HepG2 (cell line): ENCODE measurements around the gene MEMO1. TPM values are rescaled to one million over a fixed set of nuclear protein-coding genes. Genes with fewer than 3 reads are reported as not detected.

Experiments
- ELF1 ChIP-seq: sonication (generic); formaldehyde crosslinking; IDR thresholded peaks from 2 replicates; pipeline ENCODE4 v1.4.0; 2020; ENCODE audit warnings: missing genetic modification reagents
- ERF ChIP-seq: IDR thresholded peaks from 2 replicates; pipeline ENCODE4 v1.6.1; 2018; ENCODE audit warnings: missing biosample characterization, missing genetic modification reagents
- FOXP1 ChIP-seq, 2 experiments: fragments of 450-650 bp in 1 of 2; IDR thresholded peaks; 2 replicates each; pipeline ENCODE4 v1.6.1; 2017 to 2018; ENCODE audit warnings: antibody characterized with exemption in 1 of 2
- GABPA ChIP-seq, 2 experiments: IDR thresholded peaks; 2 replicates each; pipeline ENCODE4 v1.6.1; 2011 to 2016; ENCODE audit warnings: low read depth in 2 of 2, low read length in 1 of 2, missing biosample characterization in 1 of 2, missing genetic modification characterization in 1 of 2
- JUN ChIP-seq: sonication (generic); formaldehyde crosslinking; IDR thresholded peaks from 2 replicates; pipeline ENCODE4 v1.4.0; 2020; ENCODE audit warnings: mild to moderate bottlenecking, missing genetic modification reagents
- KLF16 ChIP-seq, 2 experiments: sonication (generic) in 1 of 2; formaldehyde crosslinking in 1 of 2; IDR thresholded peaks; 2 replicates each; pipeline versions ENCODE4 v1.6.1 to v1.8.0; 2016 to 2023; ENCODE audit warnings: missing genetic modification reagents in 2 of 2, missing compliant biosample characterization in 1 of 2
- MBNL3 ChIP-seq: fragments of 250-450 bp; sonication (Bioruptor Pico); conservative IDR thresholded peaks from 2 replicates; pipeline ENCODE4 v1.8.0; 2022; ENCODE audit warnings: mild to moderate bottlenecking, inconsistent platforms
- SYNCRIP ChIP-seq: fragments of 200-400 bp; formaldehyde crosslinking; IDR thresholded peaks from 2 replicates; pipeline ENCODE4 v1.6.1; 2018; ENCODE audit warnings: mild to moderate bottlenecking, low read depth, low read length; ENCODE audit not compliant: insufficient read depth
- TCF12 ChIP-seq, 2 experiments: fragments of 450-650 bp in 1 of 2; sonication (generic) in 1 of 2; formaldehyde crosslinking in 1 of 2; IDR thresholded peaks; 2 replicates each; pipeline versions ENCODE4 v1.6.1 to v1.8.0; 2017 to 2022; ENCODE audit warnings: antibody characterized with exemption in 1 of 2, mild to moderate bottlenecking in 1 of 2, missing genetic modification reagents in 1 of 2, moderate library complexity in 1 of 2
- WIZ ChIP-seq: sonication (generic); formaldehyde crosslinking; IDR thresholded peaks from 2 replicates; pipeline ENCODE4 v1.5.1; 2020; ENCODE audit warnings: mild to moderate bottlenecking, missing genetic modification reagents
- ZNF292 ChIP-seq: sonication (generic); formaldehyde crosslinking; IDR thresholded peaks from 2 replicates; pipeline ENCODE4 v1.8.1; 2022; ENCODE audit warnings: mild to moderate bottlenecking, low read depth, missing genetic modification reagents, borderline replicate concordance
- ZNF337 ChIP-seq: sonication (generic); formaldehyde crosslinking; IDR thresholded peaks from 2 replicates; pipeline ENCODE4 v1.5.1; 2020; ENCODE audit warnings: missing genetic modification reagents, low read depth, mild to moderate bottlenecking, borderline replicate concordance
- ZNF430 ChIP-seq: sonication (generic); formaldehyde crosslinking; IDR thresholded peaks from 2 replicates; pipeline ENCODE4 v1.9.0; 2021; ENCODE audit warnings: mild to moderate bottlenecking, missing genetic modification reagents
- ZNF577 ChIP-seq: sonication (generic); formaldehyde crosslinking; IDR thresholded peaks from 2 replicates; pipeline ENCODE4 v1.4.0; 2020; ENCODE audit warnings: mild to moderate bottlenecking, low read depth, missing genetic modification reagents, borderline replicate concordance
- ZSCAN21 ChIP-seq: sonication (generic); formaldehyde crosslinking; IDR thresholded peaks from 2 replicates; pipeline ENCODE4 v1.8.0; 2022; ENCODE audit warnings: mild to moderate bottlenecking, missing genetic modification reagents, moderate library complexity, borderline replicate concordance
- polyA plus RNA-seq, 8 experiments: library from polyadenylated mRNA; depleted of rRNA in 3 of 8; stranded (reverse) in 7 of 8; unstranded in 1 of 8; fragments of >200 nt; fragmentation: Illumina TruSeq in 4 of 8; extraction: Trizol in 4 of 8; gene quantifications; 2 replicates each; pipeline versions ENCODE4 v1.2.1 to v1.2.3, GENCODE V29; 2011 to 2016; ENCODE audit warnings: low read depth in 4 of 8, missing spikeins in 1 of 8, mixed read lengths in 1 of 8; ENCODE audit not compliant: insufficient read depth in 1 of 8
- total RNA-seq, 5 experiments: library from RNA; depleted of rRNA; stranded (reverse); fragments of >200 nt; fragmentation: Illumina TruSeq; extraction: Trizol; gene quantifications; 2 replicates each; pipeline ENCODE4 v1.2.3, GENCODE V29; 2016; ENCODE audit warnings: low read depth in 1 of 5
- TF ChIP-seq, protein P1 (sequence below): sonication (generic); formaldehyde crosslinking; IDR thresholded peaks from 2 replicates; pipeline ENCODE4 v1.4.0; 2020; ENCODE audit warnings: mild to moderate bottlenecking, missing genetic modification reagents
- TF ChIP-seq, protein P2 (sequence below): sonication (generic); formaldehyde crosslinking; IDR thresholded peaks from 2 replicates; pipeline ENCODE4 v1.5.0; 2020; ENCODE audit warnings: missing genetic modification reagents, mild to moderate bottlenecking, borderline replicate concordance
- TF ChIP-seq, protein P3 (sequence below): sonication (generic); formaldehyde crosslinking; IDR thresholded peaks from 2 replicates; pipeline ENCODE4 v1.4.0; 2020; ENCODE audit warnings: mild to moderate bottlenecking, low read depth, missing genetic modification reagents
- TF ChIP-seq, protein P4 (sequence below): sonication (generic); formaldehyde crosslinking; IDR thresholded peaks from 2 replicates; pipeline ENCODE4 v1.8.0; 2023; ENCODE audit warnings: mild to moderate bottlenecking, missing genetic modification reagents
- TF ChIP-seq, protein P5 (sequence below): sonication (generic); formaldehyde crosslinking; IDR thresholded peaks from 2 replicates; pipeline ENCODE4 v1.5.1; 2020; ENCODE audit warnings: mild to moderate bottlenecking, missing genetic modification reagents

Gene MEMO1
- total and polyA plus RNA-seq, 2 of the 13 experiments (the other 11 are each of a cell fraction or from before 2014, with no cell fraction given), result 69.8 to 81.6 TPM

DNA sequence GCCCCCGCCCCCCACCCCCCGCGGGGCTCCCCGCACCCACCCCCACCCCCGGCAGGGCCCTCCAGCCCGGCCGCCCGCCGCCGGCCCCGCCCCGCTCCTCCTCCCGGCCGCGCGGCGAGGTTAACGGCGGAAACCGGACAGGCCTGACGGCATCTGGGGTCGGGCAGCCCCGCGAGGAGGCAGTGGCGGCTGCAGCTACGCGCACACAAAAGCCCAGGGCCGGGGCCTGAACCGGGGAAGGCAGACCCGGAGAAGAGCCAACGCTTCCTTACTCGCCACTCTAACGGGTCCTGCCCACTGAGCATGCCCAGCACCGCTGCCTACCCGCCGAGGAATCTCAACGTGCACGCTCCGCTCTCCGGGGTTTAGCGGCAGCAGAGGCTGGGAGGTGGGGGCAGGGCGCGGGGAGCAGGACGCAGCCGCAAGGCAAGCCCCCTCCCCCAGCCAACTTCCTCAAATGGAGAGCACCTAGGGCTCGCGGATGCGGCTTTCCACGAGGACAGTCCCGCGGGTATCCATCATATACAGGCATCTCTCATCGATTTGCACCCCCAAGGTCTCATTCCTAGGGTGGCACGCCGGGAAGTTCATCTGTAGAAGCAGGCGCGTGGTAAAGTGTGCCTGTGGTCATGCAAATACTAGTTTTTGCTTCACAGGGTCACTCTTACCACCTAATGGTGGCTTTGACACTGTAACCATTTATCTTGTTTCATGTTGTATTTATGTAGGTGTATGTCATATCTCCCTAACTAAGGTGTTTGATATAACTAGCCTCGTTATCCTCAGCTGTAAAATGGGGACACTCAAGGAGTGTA is at the start of gene MEMO1 (continued):
- TF ChIP-seq ZNF430 (CRISPR knock-in tag), result peak; percentile 94
- TF ChIP-seq WIZ (CRISPR knock-in tag), result no peak
- TF ChIP-seq, protein P1, sequence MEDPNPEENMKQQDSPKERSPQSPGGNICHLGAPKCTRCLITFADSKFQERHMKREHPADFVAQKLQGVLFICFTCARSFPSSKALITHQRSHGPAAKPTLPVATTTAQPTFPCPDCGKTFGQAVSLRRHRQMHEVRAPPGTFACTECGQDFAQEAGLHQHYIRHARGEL, result no peak
- TF ChIP-seq MBNL3, result no peak
- no peak for TF ChIP-seq TCF12 (IDR thresholded peaks at IDR 0.05)
- peak; percentile 82; the same call in 1 of the 2 replicates for TF ChIP-seq TCF12 (CRISPR knock-in tag; IDR thresholded peaks at IDR 0.05)
- TF ChIP-seq ERF (CRISPR knock-in tag), result peak; percentile 95
- no peak for TF ChIP-seq GABPA (IDR thresholded peaks at IDR 0.05; ENCODE audit: low read depth, low read length)
- TF ChIP-seq GABPA (CRISPR knock-in tag; IDR thresholded peaks at IDR 0.05; ENCODE audit: low read depth), result peak; percentile 77
- TF ChIP-seq ELF1 (CRISPR knock-in tag), result peak; percentile 87
- TF ChIP-seq FOXP1 (IDR thresholded peaks at IDR 0.05), result no peak
- TF ChIP-seq FOXP1 (CRISPR knock-in tag; IDR thresholded peaks at IDR 0.05), result 0 out of 2 replicates have a peak, but pooled peaks have one; percentile 47
- TF ChIP-seq, protein P2, sequence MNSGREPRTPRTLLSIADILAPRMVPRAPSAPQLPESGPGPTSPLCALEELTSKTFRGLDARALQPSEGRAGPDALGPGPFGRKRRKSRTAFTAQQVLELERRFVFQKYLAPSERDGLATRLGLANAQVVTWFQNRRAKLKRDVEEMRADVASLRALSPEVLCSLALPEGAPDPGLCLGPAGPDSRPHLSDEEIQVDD (CRISPR knock-in tag), result peak; percentile 69; the same call in 1 of the 2 replicates
- TF ChIP-seq, protein P3, sequence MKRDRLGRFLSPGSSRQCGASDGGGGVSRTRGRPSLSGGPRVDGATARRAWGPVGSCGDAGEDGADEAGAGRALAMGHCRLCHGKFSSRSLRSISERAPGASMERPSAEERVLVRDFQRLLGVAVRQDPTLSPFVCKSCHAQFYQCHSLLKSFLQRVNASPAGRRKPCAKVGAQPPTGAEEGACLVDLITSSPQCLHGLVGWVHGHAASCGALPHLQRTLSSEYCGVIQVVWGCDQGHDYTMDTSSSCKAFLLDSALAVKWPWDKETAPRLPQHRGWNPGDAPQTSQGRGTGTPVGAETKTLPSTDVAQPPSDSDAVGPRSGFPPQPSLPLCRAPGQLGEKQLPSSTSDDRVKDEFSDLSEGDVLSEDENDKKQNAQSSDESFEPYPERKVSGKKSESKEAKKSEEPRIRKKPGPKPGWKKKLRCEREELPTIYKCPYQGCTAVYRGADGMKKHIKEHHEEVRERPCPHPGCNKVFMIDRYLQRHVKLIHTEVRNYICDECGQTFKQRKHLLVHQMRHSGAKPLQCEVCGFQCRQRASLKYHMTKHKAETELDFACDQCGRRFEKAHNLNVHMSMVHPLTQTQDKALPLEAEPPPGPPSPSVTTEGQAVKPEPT (CRISPR knock-in tag), result peak; percentile 82
- TF ChIP-seq JUN (CRISPR knock-in tag), result no peak; the same call in 1 of the 2 replicates
- TF ChIP-seq SYNCRIP, result no peak
- 0 out of 2 replicates have a peak, but pooled peaks have one; percentile 76 for TF ChIP-seq ZNF577
- TF ChIP-seq, protein P4, sequence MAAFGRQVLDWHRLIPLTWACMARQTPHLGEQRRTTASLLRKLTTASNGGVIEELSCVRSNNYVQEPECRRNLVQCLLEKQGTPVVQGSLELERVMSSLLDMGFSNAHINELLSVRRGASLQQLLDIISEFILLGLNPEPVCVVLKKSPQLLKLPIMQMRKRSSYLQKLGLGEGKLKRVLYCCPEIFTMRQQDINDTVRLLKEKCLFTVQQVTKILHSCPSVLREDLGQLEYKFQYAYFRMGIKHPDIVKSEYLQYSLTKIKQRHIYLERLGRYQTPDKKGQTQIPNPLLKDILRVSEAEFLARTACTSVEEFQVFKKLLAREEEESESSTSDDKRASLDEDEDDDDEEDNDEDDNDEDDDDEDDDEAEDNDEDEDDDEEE, result peak; percentile 91
- peak; percentile 62 to 97; a peak in 3 of 4 replicates for TF ChIP-seq KLF16 (CRISPR knock-in tag; IDR thresholded peaks at IDR 0.05)
- peak; percentile 83 for TF ChIP-seq ZSCAN21 (CRISPR knock-in tag)
- TF ChIP-seq ZNF337 (CRISPR knock-in tag), result 0 out of 2 replicates have a peak, but pooled peaks have one; percentile 50
- peak; percentile 98 for TF ChIP-seq ZNF292 (CRISPR knock-in tag)
- TF ChIP-seq, protein P5, sequence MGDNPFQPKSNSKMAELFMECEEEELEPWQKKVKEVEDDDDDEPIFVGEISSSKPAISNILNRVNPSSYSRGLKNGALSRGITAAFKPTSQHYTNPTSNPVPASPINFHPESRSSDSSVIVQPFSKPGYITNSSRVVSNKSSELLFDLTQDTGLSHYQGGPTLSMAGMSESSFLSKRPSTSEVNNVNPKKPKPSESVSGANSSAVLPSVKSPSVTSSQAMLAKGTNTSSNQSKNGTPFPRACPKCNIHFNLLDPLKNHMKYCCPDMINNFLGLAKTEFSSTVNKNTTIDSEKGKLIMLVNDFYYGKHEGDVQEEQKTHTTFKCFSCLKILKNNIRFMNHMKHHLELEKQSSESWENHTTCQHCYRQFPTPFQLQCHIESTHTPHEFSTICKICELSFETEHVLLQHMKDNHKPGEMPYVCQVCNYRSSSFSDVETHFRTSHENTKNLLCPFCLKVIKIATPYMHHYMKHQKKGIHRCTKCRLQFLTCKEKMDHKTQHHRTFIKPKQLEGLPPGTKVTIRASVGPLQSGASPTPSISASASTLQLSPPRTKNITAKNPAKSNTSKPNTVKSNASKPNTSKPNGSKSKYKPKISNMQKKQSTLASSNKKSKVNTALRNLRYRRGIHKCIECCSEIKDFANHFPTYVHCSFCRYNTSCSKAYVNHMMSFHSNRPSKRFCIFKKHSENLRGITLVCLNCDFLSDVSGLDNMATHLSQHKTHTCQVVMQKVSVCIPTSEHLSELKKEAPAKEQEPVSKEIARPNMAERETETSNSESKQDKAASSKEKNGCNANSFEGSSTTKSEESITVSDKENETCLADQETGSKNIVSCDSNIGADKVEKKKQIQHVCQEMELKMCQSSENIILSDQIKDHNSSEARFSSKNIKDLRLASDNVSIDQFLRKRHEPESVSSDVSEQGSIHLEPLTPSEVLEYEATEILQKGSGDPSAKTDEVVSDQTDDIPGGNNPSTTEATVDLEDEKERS, result peak; percentile 94
